NB4 (cell line): ENCODE measurements around the gene NTN5.
"Not testable (repeated sequence)": the region's sequence is repeated elsewhere in the genome, so short reads cannot be mapped to it uniquely, and the experiment has no call there.

Experiments used
- DNase-seq: peaks from one replicate; pipeline ENCODE4 v3.0.0; 2010; ENCODE audit warnings: low read depth
- H3K4me3 ChIP-seq: one replicate; pipeline ENCODE4 v1.5.1; 2011; ENCODE audit warnings: mild to moderate bottlenecking, low read depth, low read length, moderate library complexity
- MYC ChIP-seq: IDR thresholded peaks from 2 replicates; pipeline ENCODE4 v1.6.1; 2011; ENCODE audit warnings: low read depth, low read length
- POLR2A ChIP-seq: IDR thresholded peaks from 2 replicates; pipeline ENCODE4 v1.6.1; 2011; ENCODE audit warnings: mild to moderate bottlenecking; ENCODE audit not compliant: insufficient read length; ENCODE audit errors: extremely low read depth
- TF ChIP-seq, protein P1 (sequence below): IDR thresholded peaks from 2 replicates; pipeline ENCODE4 v1.6.1; 2011; ENCODE audit warnings: low read depth, low read length
- TF ChIP-seq, protein P2 (sequence below): IDR thresholded peaks from one replicate; pipeline ENCODE4 v1.5.1; 2012; ENCODE audit warnings: low read depth, low read length

NTN5 gene, protein sequence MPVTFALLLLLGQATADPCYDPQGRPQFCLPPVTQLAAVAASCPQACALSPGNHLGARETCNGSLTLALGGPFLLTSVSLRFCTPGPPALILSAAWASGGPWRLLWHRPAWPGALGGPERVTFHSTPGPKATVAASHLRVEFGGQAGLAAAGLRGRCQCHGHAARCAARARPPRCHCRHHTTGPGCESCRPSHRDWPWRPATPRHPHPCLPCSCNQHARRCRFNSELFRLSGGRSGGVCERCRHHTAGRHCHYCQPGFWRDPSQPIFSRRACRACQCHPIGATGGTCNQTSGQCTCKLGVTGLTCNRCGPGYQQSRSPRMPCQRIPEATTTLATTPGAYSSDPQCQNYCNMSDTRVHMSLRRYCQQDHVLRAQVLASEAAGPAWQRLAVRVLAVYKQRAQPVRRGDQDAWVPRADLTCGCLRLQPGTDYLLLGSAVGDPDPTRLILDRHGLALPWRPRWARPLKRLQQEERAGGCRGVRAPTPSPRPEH

DNA sequence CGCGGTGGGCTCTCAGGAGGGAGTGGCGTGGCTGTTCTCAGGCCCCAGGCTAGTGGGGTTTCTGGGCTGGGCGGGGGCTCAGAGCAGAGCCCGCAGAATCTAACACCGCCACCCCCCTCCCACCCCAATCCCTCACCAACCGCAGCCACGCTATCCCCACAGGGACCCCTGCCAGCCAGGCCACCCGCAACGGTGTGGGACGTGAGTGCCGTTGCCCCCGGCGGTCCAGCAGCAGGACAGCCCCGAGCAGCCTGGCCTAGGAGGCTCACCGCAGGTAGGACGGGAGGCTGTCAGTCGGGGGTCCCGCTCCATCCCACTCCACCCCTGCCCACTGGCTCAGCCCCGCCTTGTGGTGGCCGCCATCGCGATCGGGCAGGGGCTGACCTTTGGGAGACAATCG lies at the start of gene NTN5:
TSS of gene NTN5 (minus strand) at position 24 of the 400 bp plus-strand sequence. CDS start 2,031 bp downstream, outside the sequence.
- H3K4me3 ChIP-seq, result no peak within 1 kb of the TSS
- no peak for DNase-seq
- TF ChIP-seq, protein P1, sequence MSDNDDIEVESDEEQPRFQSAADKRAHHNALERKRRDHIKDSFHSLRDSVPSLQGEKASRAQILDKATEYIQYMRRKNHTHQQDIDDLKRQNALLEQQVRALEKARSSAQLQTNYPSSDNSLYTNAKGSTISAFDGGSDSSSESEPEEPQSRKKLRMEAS, result no peak
- TF ChIP-seq, protein P2, sequence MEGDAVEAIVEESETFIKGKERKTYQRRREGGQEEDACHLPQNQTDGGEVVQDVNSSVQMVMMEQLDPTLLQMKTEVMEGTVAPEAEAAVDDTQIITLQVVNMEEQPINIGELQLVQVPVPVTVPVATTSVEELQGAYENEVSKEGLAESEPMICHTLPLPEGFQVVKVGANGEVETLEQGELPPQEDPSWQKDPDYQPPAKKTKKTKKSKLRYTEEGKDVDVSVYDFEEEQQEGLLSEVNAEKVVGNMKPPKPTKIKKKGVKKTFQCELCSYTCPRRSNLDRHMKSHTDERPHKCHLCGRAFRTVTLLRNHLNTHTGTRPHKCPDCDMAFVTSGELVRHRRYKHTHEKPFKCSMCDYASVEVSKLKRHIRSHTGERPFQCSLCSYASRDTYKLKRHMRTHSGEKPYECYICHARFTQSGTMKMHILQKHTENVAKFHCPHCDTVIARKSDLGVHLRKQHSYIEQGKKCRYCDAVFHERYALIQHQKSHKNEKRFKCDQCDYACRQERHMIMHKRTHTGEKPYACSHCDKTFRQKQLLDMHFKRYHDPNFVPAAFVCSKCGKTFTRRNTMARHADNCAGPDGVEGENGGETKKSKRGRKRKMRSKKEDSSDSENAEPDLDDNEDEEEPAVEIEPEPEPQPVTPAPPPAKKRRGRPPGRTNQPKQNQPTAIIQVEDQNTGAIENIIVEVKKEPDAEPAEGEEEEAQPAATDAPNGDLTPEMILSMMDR, result no peak
- TF ChIP-seq POLR2A (no peak), MYC (no peak)

DNA sequence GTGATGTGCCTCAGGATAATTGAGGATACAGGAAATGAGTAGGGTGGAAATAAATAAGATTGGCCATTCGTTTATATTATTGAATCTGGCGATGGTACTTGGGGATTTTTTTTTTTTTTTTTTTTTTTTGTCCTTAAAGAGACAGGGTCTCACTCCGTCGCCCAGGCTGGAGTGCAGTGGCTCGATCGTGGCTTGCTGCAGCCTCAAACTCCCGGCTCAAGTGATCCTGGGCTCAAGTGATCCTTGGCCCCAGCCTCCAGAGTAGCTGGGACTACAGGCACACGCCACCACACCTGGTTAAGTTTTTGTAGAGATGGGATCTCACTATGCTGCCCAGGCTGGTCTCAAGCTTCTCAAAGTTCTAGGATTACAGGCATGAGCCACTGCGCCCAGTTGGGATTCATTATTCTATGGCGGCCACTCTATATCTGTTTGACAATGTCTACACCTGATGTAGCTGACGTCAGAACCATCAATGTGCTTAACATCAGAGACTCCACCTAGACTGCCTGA lies 49.4 kb upstream of the NTN5 start:
- H3K4me3 ChIP-seq, result no peak overlapping the region
- TF ChIP-seq POLR2A, result no peak
- TF ChIP-seq, protein P2, result no peak
- TF ChIP-seq MYC, result no peak
- TF ChIP-seq, protein P1, result no peak
- no peak for DNase-seq

DNA sequence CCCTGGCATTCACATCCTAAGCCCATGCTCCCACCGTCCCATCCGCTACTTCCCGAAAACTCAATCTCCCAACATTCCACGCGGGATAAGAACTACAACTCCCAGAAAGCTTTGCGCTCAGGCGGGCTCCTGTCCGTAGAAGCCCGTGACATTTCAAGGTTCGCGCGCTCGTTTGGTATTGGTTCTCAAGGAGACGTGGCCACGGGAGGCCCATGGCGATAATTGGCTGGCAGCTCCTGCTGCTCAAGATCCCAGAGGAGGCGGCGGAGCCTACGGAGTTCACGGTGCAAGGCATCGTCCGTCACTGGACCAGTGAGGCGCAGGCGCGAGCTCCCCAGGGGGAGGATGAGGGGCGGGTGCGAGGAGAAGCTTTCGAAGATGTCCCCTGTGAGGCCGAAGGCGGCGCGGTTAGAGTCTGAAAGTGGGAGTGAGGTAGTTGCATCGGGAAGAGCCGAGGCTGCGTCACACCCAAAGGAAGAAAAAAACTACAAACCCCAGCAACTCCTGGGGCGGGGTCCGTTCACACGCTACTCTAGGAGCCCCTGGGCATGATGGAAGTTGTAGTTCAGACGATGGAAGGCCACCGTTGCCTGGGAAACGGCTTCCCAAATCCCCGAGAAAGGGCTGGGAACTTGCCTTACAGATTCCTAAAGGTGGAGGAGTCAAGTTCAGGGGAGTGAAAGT lies 47.9 kb upstream of the NTN5 start:
- TF ChIP-seq MYC, result no peak
- DNase-seq, result peak; percentile 100
- H3K4me3 ChIP-seq, result peak overlapping the region; percentile 58

DNA sequence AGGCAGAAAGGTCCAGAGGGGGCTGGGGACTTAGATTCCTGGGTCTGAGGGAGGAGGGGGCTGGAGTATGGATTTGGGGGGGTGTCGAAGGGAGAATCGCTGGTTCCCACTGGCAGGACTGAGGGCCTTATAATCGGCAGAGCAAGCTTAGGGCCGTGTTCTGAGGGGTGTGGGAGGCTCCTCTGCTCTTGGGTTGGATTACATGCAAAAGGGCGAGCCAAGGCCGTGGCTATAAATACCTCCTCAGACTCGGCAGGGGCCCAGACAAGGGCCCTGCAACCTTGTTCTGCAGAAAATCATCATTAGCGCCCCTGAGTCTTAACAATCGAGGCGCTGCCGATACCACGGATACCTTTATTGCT lies 47.4 kb upstream of the NTN5 start:
- DNase-seq, result no peak
- H3K4me3 ChIP-seq, result peak overlapping the region; percentile 58
- TF ChIP-seq POLR2A, result no peak

DNA sequence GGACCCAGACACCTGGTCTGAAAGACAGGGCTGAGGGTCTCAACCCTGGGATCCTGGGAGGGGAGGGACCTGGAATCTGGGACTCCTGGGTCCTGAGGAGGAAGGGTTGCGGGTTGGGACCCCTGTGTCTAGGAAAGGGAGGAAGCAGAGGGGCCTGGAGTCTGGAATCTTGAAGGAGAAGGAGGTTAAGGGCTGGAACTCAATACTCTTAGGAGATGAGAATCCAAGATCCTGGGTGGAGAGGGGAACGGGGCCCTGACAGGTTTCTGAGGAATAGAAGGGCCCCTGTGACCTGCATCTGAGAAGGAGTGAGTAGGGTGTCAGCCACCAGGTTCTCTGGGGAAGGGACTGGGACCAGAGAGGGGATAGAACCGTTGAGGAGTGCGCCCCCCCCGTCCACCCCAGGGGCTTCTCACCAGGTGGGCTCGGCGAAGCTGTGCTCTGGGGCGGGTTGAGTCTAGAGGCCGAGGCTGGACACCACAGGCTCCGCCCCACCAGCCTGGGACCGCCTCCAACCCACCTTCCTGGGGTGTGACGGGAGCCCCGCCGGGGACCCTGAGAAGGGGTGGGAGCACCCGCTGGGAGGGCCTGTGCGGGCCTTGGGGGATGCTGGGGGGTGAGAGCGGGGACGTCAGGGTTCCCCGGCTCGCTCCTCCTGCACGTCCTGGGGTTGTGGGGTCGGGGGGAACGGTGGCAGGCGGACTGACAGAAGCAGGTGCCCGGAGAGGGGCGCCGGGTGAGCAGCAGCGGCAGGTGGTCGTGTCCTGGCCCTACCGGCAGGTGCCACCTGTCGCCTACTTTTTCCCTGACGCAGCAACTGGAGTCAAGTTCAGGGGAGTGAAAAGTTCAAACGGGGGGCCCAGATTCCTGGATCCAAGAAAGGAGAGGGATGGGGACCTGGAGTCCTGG lies 46.7 kb upstream of the NTN5 start, which contains the start of gene MAMSTR:
TSS of gene MAMSTR (minus strand) at position 463 of the 909 bp plus-strand sequence. CDS start 694 bp downstream, outside the sequence.
- no peak for DNase-seq
- peak within 1 kb of the TSS; percentile 58 for H3K4me3 ChIP-seq
- TF ChIP-seq, protein P2, result no peak
- TF ChIP-seq POLR2A (no peak), MYC (no peak)
- TF ChIP-seq, protein P1, result no peak

DNA sequence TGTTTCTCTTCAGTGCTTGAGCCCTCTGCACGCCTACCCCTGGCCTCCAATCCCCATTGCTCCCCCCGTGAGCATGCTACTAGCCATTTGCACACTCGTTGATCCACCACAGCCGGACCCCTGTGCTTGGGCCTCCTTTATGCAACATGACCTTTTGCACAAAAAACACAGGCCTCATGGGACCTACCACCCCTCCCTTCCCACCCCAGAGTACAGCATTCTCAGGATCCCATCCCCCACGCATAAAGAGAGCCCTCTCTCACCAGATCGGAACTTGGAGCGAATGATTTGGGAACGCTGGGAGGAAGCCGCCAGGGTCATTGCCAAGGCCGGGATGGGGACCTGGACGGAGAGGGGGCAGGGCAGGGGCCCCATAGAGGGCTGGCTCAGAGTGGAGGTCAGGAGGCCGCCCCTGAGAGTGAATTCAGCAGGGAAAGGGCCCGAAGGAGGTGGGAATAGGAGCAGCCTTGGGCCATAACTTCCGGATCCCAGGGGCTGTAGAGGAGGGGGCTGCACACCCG lies 46.0 kb upstream of the NTN5 start:
- TF ChIP-seq MYC (no peak), POLR2A (no peak)
- TF ChIP-seq, protein P1, result no peak
- TF ChIP-seq, protein P2, result no peak
- DNase-seq, result no peak
- H3K4me3 ChIP-seq, result no peak overlapping the region

DNA sequence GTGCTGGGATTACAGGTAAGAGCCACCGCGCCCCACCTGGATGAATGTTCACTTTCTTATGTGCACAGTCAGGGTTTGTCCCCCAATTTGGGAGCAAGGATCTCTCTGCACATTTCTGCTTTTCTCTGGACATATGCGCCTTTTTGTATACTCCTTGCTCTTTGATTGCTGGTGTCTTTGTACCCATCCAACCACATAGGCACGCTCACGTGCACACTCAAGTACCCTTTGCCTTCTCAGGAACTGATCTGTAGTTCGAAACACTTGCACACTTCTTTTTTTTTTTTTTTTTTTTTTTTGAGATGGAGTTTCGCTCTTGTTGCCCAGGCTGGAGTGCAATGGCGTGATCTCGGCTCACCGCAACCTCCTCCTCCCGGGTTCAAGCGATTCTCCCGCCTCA lies 45.3 kb upstream of the NTN5 start:
- H3K4me3 ChIP-seq, DNase-seq: not testable (repeated sequence)
